ENCODE measurements around the gene CEBPB.

The CEBPB gene

GRCh38 chr20:50146214-50146613 lies 44.4 kb upstream of the CEBPB start:
- DNase-seq (ENCODE audit: low read depth): no peak
- no peak overlapping the region for H3K4me3 ChIP-seq (ENCODE audit: low read length)
- no peak for TF ChIP-seq CTCF (conservative IDR thresholded peaks at IDR 0.05; ENCODE audit: low read length)

GRCh38 chr20:50146732-50147662 lies 43.6 kb upstream of the CEBPB start:
- DNase-seq (ENCODE audit: low read depth): no peak
- no peak for TF ChIP-seq CTCF (conservative IDR thresholded peaks at IDR 0.05; ENCODE audit: low read length)
- H3K4me3 ChIP-seq (ENCODE audit: low read length): no peak overlapping the region

GRCh38 chr20:50149481-50150254 lies 41.0 kb upstream of the CEBPB start:
- no peak for TF ChIP-seq CTCF (conservative IDR thresholded peaks at IDR 0.05; ENCODE audit: low read length)
- no peak overlapping the region for H3K4me3 ChIP-seq (ENCODE audit: low read length)
- DNase-seq (ENCODE audit: low read depth): no peak

GRCh38 chr20:50151034-50151743 lies 39.4 kb upstream of the CEBPB start:
- H3K4me3 ChIP-seq (ENCODE audit: low read length): peak overlapping the region; percentile 35
- TF ChIP-seq CTCF (conservative IDR thresholded peaks at IDR 0.05; ENCODE audit: low read length): no peak

GRCh38 chr20:50152394-50153152 lies 38.1 kb upstream of the CEBPB start:
- peak overlapping the region; percentile 86 for H3K4me3 ChIP-seq (ENCODE audit: low read length)
- 0 out of 2 replicates have a peak, but pooled peaks have one; percentile 3 for TF ChIP-seq CTCF (conservative IDR thresholded peaks at IDR 0.05; ENCODE audit: low read length)
- no peak for DNase-seq (ENCODE audit: low read depth)

More at GRCh38 chr20:50151034-50151743, 39.4 kb upstream of the CEBPB start:
- DNase-seq (ENCODE audit: low read depth): peak; percentile 69

GRCh38 chr20:50153153-50153499 lies 37.5 kb upstream of the CEBPB start:
- no peak for TF ChIP-seq CTCF (conservative IDR thresholded peaks at IDR 0.05; ENCODE audit: low read length)
- H3K4me3 ChIP-seq (ENCODE audit: low read length): peak overlapping the region; percentile 86
- no peak for DNase-seq (ENCODE audit: low read depth)
